ENCODE measurements around the gene CXCL3. TPM values are rescaled to one million over a fixed set of nuclear protein-coding genes. Genes with fewer than 3 reads are reported as not detected.

Gene CXCL3
- total and polyA plus RNA-seq, 10 of the 15 experiments (the other 5 are each of a cell fraction or from before 2014, with no cell fraction given): not detected

DNA sequence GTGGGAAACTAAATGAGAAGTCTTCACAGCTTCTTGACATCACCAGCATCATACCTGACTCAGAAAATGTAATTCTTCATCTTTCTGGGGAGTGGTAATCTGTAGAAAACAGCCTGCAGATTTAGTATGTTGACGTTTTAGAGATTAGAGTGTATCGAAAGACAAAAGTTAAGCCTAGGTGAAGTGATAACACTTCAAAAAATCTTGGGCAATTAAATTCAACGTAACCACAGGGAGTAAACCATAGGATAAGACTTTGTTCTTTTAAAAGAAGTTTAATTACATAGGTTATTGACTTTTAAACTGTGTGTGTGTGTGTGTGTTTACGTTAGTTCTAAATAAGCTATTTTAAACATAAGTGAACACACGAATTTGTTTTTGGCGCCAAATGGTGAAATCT lies 38.2 kb downstream of the CXCL3 start:
- Histone ChIP-seq H3K79me2 (ENCODE audit: control insufficient read depth, insufficient read depth, low read length) (no peaks in the 10 kb centered on the region), H3K36me3 (ENCODE audit: control insufficient read depth in 2 of 2, insufficient read depth in 2 of 2, low read length in 1 of 2) (no peaks in the 10 kb centered on the region), H2AFZ (ENCODE audit: control insufficient read depth, low read depth, low read length) (no peak overlapping the region), H3K4me3 (no peak overlapping the region), H3K27me3 (replicated peaks in 1 of 2; ENCODE audit: control insufficient read depth in 2 of 2, insufficient read depth in 2 of 2, low read length in 1 of 2) (peaks cover 2 to 3% of the 10 kb centered on the region in 2 experiments; a peak in 3 of 4 replicates), H3K9me3 (replicated peaks; ENCODE audit: control insufficient read depth, insufficient read depth, low read length) (no peaks in the 10 kb centered on the region), H3K4me2 (ENCODE audit: control insufficient read depth, insufficient read depth) (no peak overlapping the region), H4K20me1 (ENCODE audit: control insufficient read depth, insufficient read depth) (no peaks in the 10 kb centered on the region), H3K4me1 (ENCODE audit: control insufficient read depth, insufficient read depth, low read length) (no peaks in the 10 kb centered on the region), H3K9ac (ENCODE audit: control insufficient read depth, insufficient read depth, low read length) (no peak overlapping the region), H3K27ac (ENCODE audit: control insufficient read depth, insufficient read depth) (no peak overlapping the region)
- intact Hi-C loops (cut with micrococcal nuclease; ENCODE audit: unreplicated experiment): no loop called here
- ATAC-seq (no peak), FAIRE-seq (no peak), DNase-seq (ENCODE audit: low read depth, low spot score) (no peak)
- BruUV-seq (replicated peaks): no TSS peak
- in situ Hi-C loops (cut with MboI): no loop called here
- ChIA-PET SMC1A (ENCODE audit: uncharacterized antibody, unreplicated experiment) (no interaction called here), POLR2A (no interaction called here), RAD21 (ENCODE audit: unreplicated experiment) (no interaction called here), CTCF (no interaction called here)
- 17% methylated on average over 6 of the region's 6 CpGs for WGBS (ENCODE audit: insufficient coverage, insufficient replicate concordance, low lambda C conversion rate, missing lambda C conversion rate)
- no peak for TF ChIP-seq FOXK2 (IDR thresholded peaks at IDR 0.05)
- TF ChIP-seq PAX5 (IDR thresholded peaks at IDR 0.05; ENCODE audit: borderline replicate concordance, low read depth, low read length): no peak
- TF ChIP-seq YY1 (IDR thresholded peaks at IDR 0.05; ENCODE audit: low read depth, low read length): no peak
- TF ChIP-seq, protein P1, sequence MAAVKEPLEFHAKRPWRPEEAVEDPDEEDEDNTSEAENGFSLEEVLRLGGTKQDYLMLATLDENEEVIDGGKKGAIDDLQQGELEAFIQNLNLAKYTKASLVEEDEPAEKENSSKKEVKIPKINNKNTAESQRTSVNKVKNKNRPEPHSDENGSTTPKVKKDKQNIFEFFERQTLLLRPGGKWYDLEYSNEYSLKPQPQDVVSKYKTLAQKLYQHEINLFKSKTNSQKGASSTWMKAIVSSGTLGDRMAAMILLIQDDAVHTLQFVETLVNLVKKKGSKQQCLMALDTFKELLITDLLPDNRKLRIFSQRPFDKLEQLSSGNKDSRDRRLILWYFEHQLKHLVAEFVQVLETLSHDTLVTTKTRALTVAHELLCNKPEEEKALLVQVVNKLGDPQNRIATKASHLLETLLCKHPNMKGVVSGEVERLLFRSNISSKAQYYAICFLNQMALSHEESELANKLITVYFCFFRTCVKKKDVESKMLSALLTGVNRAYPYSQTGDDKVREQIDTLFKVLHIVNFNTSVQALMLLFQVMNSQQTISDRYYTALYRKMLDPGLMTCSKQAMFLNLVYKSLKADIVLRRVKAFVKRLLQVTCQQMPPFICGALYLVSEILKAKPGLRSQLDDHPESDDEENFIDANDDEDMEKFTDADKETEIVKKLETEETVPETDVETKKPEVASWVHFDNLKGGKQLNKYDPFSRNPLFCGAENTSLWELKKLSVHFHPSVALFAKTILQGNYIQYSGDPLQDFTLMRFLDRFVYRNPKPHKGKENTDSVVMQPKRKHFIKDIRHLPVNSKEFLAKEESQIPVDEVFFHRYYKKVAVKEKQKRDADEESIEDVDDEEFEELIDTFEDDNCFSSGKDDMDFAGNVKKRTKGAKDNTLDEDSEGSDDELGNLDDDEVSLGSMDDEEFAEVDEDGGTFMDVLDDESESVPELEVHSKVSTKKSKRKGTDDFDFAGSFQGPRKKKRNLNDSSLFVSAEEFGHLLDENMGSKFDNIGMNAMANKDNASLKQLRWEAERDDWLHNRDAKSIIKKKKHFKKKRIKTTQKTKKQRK (IDR thresholded peaks at IDR 0.05; ENCODE audit: low read depth, low read length): no peak
- no peak for TF ChIP-seq IKZF1 (conservative IDR thresholded peaks at IDR 0.05)
- TF ChIP-seq, protein P2, sequence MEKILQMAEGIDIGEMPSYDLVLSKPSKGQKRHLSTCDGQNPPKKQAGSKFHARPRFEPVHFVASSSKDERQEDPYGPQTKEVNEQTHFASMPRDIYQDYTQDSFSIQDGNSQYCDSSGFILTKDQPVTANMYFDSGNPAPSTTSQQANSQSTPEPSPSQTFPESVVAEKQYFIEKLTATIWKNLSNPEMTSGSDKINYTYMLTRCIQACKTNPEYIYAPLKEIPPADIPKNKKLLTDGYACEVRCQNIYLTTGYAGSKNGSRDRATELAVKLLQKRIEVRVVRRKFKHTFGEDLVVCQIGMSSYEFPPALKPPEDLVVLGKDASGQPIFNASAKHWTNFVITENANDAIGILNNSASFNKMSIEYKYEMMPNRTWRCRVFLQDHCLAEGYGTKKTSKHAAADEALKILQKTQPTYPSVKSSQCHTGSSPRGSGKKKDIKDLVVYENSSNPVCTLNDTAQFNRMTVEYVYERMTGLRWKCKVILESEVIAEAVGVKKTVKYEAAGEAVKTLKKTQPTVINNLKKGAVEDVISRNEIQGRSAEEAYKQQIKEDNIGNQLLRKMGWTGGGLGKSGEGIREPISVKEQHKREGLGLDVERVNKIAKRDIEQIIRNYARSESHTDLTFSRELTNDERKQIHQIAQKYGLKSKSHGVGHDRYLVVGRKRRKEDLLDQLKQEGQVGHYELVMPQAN (conservative IDR thresholded peaks at IDR 0.05): no peak
- TF ChIP-seq, protein P3, sequence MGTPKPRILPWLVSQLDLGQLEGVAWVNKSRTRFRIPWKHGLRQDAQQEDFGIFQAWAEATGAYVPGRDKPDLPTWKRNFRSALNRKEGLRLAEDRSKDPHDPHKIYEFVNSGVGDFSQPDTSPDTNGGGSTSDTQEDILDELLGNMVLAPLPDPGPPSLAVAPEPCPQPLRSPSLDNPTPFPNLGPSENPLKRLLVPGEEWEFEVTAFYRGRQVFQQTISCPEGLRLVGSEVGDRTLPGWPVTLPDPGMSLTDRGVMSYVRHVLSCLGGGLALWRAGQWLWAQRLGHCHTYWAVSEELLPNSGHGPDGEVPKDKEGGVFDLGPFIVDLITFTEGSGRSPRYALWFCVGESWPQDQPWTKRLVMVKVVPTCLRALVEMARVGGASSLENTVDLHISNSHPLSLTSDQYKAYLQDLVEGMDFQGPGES (IDR thresholded peaks at IDR 0.05): no peak
- TF ChIP-seq ASH2L (IDR thresholded peaks at IDR 0.05; ENCODE audit: borderline replicate concordance, low read depth): no peak
- no peak for TF ChIP-seq KLF5 (IDR thresholded peaks at IDR 0.05; ENCODE audit: partially characterized antibody)
- TF ChIP-seq NFYB (IDR thresholded peaks at IDR 0.05; ENCODE audit: insufficient read depth, low read depth, low read length): no peak
- no peak for TF ChIP-seq ZNF384 (IDR thresholded peaks at IDR 0.05; ENCODE audit: borderline replicate concordance, low read depth, low read length)
- no peak for TF ChIP-seq MXI1 (IDR thresholded peaks at IDR 0.05; ENCODE audit: low read depth, low read length)
- no peak for TF ChIP-seq IKZF2 (IDR thresholded peaks at IDR 0.05)
- TF ChIP-seq POU2F2 (IDR thresholded peaks at IDR 0.05; ENCODE audit: borderline replicate concordance, low read depth, low read length): no peak
- no peak for TF ChIP-seq BMI1 (IDR thresholded peaks at IDR 0.05; ENCODE audit: borderline replicate concordance)
- TF ChIP-seq BACH1 (IDR thresholded peaks at IDR 0.05; ENCODE audit: borderline replicate concordance): no peak
